ENCODE data around the gene NIP7. TPM values are rescaled to one million over a fixed set of nuclear protein-coding genes. Genes with fewer than 3 reads are reported as not detected.
"Not testable (repeated sequence)": the region's sequence is repeated elsewhere in the genome, so short reads cannot be mapped to it uniquely, and the experiment has no call there.

The NIP7 gene
- total RNA-seq, 1 donor from 2014 or later = 29.0 TPM

DNA sequence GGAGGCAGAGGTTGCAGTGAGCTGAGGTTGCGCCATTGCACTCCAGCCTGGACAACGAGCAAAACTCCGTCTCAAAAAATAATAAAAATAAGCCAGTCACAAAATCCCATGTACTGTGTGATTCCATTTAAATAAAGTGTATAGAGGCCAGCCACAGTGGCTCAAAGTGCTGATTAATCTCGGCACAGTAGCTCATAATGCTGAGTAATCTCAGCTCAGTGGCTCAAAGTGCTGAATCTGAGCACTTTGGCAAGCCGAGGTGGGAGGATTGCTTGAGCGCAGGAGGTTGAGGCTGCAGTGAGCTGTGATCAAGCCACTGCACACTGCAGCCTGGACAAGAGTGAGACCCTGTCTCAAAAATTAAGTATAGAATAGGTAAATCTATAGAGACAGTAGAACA is 7.1 kb downstream of the NIP7 start:
- ATAC-seq = no peak

DNA sequence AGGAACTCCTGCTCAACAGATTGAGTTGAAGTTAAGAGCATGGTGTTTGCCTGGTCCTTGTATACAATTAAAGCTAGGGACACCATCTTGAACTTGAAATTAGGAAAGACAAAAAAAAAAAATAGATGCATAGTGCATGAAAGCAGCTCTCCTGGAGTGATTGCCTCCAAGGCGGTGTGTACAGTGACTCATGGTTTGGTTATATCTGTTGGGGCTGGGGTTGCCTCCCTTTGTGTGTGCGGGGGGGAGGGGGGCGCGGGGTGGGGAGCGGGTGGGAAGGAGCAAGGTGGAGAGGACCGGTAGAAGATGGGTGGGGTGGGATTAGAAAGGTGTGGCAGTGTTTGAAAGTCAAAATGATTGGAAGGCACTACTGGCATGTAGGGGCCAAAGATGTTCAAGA is 8.7 kb downstream of the NIP7 start:
- peak; percentile 44 for ATAC-seq

DNA sequence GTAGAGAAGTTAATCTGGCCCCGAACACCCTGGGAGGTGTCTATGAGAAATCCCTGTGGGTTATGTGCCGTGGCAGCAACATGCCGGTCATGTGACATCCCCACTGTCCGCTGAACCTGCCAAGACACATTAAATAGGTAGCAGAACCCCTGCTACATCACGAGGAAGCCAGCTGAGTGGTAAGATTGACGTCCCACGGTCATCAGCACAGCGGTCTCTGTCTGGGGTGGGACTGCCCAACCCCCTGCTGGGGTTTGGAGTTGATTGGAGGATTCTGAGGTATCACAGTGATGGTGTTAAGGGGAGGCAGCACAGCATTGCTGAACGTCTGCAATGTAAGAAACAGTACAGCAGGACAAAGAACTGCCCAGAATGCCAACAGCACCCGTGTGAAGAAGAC is 10.0 kb downstream of the NIP7 start:
- no peak for ATAC-seq

DNA sequence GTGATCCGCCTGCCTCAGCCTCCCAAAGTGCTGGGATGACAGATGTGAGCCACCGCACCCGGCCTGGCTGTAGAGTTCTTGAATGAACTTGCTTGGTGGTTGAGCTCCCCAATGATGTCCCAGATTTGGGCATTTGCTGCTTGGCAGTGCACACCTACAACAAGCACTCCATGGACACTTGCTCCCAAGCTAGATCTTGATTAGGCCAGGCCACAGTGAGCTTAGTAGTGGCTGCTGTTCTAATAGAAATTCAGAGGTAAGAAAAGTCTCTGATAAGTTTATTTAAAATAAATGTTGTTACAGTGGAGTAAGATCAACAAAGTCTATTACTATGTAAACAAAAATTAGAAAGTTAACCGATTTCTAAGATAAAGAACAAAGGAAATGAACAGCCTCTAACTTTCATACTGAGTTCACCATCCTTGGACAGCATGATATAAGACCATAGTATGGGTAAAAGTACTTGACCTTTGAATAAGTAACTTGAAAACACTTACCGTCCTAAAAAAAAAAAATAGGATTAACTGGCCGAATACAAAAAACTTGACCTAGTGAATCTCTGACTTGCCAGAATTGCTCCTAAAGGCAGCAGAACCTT is 11.1 kb downstream of the NIP7 start:
- ATAC-seq = no peak

DNA sequence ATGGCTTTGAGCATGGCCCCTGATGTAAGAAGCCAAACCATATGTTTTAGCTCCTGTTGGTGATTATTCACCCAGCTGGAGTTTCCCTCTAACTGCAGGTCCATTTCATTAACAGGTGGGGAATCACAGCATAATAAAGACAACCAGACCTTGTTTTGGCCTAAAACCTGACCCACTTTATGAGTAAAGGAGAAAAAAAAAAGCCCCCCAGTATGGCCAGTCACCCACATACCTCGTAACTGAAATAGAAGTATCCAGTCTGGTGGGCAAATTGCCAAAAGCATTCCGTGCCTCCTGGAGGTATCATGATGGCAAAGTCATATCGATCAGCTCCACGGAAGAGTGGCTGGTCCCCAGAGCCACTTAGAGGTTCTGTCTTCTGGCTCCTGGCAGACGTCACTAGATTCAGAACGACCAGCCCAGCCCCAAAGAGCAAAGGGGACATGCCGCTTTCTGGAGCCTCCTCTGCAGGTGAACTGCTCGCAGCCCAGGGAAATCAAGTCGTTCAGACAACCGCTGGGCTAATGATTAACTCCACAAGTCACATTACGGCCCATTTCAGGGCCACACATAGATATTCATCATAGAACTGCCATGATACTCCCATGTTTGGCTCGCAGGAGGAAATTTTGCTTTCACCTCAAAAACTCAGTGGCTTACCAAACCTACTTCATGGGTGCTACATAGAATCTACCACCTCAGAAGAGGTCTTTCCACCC is 11.9 kb downstream of the NIP7 start, which contains the start of gene TMED6:
Gene TMED6, minus strand, starts transcription at position 478 of the 719 bp plus-strand sequence. Its CDS starts 33 bp downstream, at position 445.
- no peak for ATAC-seq

DNA sequence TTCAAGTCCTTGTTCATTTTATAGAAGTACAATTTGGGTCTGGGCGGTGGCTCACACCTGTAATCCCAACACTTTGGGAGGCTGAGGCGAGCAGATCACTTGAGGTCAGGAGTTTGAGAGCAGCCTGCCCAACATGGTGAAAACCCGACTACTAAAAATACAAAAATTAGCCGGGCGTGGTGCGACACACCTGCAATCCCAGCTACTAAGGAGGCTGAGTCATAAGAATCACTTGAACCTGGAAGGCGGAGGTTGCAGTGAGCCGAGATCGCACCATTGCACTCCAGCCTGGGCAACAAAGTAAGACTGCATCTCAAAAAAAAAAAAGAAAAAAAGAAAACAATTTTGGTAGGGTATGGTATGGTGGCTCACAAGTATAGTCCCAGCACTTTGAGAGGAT is 20.5 kb downstream of the NIP7 start:
- ATAC-seq = not testable (repeated sequence)

DNA sequence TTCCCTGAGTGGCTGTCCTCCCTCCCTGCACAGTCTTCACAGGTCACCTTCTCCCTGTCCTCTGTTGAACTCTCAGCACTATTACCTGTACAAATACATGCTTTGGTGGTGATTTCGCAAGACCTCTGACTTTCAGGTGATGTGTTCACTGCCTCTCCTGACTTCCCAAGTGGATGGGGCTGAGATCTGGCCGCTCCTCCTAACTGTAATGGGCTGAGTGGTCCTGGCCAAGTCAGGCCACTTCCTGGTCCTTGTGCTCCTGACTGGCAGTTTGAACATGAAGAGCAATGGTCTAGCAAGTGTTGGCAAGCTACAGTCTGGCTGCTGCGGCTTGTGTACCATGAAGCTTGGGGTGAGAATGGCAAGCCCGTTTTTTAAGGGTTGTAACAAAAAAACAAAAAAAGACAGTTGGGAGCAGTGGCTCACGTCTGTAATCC is 23.7 kb downstream of the NIP7 start:
- ATAC-seq = peak; percentile 18

DNA sequence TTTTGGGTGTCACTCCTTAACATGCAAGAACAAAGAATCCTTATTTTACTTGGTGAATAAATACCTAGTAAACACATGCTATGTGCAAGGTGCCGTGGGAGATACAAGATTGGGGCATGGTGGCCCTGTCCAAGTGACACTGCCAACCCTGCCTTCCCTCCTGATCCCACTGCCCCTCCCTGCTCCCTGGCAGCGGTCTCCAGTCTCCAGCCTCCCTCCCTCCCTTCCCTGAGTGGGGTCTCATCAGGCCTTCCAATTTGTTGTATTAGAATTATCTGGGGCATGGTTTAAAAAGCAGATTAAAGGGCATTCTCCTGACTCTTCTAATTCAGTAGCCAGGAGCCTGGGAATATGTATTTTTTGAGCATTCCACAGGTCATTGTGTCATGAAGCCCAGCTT is 24.5 kb downstream of the NIP7 start:
- ATAC-seq = no peak

DNA sequence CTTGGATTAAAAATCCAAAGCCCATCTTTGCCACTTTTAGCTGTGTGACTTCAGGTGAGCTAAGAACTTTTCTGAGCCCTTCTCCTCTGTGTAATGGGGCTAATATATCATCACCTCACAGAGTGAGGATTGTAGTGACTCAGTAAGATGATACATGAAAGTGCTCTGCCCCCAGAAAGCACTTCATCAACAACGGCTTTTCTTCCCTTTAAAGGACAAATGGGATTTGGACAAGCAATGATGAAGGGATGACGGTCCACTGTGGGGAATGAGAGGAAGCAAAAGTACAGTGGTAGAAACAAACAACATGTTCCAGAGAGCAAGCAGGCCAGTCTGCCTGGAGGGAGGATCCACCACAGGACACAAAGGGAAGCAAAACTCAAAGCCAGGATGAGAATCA is 26.3 kb downstream of the NIP7 start:
- ATAC-seq = no peak

DNA sequence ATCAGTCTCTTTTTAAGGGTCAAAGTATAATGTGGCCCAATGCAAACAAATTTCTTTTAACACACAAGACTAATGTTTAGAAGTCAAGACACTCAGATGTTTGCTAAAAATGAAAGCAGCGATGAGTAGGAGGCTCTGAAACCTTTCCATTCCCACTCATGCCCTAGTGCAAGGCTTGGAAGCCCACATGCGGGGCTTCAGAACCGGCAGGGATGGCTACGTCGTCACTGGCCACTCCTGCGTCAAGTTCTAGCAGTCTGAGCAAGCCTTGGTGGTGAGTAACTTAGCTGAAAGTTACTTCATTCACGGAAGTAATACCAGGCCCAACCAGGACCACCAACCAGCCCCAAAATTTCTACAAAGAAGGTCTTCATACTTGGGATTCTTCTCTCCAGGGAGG is 26.9 kb downstream of the NIP7 start:
- no peak for ATAC-seq

DNA sequence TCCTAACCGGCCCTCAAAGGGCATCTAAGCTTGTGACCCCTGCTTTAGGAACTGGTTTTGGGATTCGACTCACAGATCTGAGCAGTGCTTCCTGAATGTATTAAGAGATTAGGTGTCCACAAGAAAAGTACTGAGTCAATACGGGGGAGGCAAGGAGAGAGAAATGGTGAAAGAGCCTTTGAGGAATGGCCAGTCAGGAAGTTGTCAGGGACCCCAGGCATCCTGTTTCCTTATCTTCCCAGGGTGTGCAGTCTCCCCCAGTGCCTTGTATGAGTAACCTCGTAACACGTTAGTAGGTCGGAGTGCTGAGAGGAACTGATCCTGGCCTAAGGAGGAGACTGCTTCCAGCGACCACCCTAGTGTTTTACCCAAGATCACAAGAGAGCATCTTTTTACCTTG is 28.4 kb downstream of the NIP7 start:
- no peak for ATAC-seq

DNA sequence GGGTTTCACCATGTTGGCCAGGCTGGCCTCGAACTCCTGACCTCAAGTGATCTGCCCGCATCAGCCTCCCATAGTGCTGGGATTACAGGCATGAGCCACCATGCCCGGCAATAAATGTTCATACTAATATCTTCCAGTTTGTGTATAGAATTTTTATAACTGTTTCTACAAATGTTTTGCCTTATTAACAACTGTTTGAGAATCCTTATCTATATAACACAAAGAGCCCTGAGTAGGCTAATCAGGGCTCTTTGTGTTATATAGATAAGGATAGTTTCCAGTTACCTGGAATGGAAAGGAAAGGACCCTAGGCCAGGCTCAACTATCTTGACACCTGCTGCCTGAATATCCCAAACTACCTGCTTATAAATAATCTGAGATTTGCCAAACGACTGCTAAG is 29.3 kb downstream of the NIP7 start:
- ATAC-seq = no peak

DNA sequence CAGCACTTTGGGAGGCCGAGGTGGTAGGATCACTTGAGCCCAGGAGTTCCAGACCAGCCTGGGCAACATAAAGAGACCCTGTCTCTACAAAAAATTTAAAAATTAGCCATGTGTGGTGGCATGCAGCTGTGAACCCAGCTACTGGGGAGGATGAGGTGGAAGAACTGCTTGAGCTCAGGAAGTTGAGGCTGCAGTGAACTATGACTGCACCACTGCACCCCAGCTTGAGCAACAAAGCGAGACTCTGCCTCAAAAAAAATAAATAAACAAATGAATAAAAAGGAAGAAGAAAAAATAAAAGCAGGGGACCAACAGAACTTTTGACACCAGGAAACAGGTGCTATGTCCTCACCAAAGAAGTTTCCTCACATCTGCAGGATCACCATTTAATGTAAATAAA is 32.0 kb downstream of the NIP7 start:
- ATAC-seq = no peak

DNA sequence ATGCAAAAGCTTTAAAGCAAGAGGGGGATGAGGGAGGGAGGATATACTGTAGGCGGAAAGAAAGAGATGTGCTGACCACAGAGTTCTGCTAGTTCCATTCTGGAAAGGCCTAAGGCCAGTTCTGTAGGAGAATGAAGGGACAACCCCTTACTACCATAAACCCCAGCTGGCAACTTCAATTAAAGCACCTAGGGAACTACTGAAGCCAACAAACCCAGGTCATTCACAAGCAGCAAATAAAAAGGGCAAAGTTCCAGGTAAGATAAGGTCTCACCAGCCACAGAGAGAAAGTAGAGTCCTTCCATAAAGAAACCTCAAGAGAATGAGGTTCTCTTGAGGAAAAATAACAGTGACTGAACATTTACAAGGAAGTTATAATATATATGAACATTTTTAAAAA is 33.4 kb downstream of the NIP7 start:
- ATAC-seq = no peak

DNA sequence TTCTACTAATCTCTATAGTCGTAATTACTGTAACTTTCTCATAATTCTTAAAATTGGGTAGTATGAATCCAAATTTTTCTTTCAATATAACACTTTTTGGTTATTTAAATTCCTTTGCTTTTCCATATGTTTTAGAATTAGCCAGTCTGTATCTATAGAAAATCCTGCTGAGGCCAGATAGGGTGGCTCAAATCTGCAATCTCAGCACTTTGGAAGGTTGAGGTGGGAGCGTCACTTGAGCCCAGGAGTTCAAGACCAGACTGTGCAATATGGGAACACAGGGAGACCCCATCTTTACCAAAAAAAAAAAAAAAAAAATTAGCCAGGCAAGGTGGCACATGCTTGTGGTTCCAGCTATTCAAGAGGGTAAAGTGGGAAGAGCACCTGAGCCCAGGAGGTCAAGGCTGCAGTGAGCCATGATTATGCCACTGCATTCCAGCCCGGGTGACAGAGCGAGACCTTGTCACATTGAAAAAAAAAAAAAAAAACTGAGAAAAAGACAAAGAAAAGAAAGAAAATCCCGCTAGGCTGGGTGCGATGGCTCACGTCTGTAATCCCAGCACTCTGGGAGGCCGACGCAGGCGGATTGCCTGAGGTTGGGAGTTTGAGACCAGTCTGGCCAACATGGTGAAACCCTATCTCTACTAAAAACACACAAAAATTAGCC is 37.0 kb downstream of the NIP7 start:
- no peak for ATAC-seq

DNA sequence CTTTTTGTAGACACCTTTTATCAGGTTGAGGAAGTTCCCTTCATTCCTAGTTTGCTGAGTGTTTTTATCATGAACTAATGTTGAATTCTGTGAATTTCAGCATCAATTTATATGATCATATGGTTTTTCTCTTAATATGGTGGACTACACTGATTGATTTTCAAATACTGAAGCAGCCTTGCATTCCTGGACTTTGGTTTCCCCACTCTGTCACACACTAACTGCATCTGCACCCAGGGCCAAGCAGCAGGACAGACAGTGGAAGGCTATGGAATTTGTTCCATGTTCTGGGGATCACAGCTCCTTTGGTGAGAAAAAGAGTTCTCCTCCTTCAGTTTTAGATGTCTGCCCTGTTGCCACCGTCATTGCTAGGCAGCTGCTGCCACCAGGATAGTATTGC is 38.5 kb downstream of the NIP7 start:
- ATAC-seq = no peak

DNA sequence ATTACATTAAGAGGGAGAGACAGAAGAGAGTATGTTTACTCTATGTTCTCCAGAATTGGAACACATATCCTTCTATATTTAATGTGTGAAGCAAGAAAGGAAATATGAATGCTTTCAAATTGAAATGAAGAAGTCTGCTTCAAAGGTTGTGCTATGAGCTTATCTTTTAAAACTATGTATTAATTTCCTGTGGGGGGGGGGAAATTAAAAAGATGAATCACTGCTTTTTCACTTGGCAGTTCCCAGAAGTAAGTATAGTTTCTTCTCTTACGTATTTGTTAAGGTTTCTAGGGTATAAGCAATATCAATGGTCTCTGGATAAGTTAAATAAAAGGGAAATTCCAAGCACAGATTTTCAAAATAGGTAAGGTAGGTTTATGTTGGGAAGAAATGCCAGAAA is 39.2 kb downstream of the NIP7 start:
- no peak for ATAC-seq

DNA sequence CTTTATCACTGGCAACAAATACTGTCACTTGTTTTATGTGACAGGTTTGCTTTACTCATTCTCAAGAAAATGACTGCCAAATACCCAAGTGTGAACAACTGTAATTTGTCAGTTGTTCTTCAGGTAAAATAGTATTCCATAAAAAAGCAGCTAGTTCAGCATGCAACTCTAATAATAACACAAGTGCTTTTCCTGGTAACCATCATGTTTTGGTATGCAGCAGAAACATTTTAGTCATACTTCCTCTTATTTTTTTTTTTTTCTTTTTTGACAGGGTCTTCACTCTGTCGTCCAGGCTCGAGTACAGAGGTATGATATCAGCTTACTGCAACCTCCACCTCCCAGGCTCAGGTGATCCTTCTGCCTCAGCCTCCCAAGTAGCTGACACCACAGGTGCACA is 41.7 kb downstream of the NIP7 start:
- ATAC-seq = no peak

DNA sequence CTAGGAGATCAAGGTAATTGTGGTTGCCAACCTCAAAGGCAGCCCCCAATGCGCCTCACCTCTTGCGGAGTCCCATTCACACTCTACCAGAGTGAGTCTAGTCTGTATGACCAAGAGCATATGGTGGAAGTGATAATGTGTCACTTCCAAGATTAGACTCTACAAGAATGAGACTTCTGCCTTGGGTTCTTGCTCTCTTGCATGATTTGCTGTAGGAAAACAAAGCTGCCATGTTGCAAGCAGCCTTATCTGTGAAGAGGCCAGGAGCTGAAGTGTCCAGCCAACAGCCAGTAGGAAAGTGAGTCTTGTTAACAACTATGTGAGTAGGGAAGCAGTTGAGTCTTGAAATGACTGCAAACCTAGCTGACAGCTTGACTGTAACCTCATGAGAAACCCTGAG is 42.8 kb downstream of the NIP7 start:
- no peak for ATAC-seq

DNA sequence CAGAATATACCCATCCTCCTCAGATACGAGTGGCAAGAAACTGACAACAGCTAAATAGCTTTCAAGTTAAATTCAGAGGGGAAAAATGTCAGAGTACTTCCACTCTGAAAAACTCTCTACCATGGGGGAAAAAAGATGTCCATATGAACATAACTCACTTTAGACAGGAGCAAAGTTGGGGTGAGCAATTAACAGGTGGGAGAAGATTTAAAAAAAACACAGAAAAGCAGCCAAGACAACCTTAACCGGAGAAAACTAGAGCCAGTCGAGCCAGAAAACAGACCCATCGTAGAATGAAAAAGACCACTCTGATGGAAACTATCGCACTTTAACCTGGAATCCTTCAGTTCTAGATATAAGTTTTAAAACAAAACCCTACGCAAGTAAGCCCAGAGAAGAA is 45.4 kb downstream of the NIP7 start:
- ATAC-seq = no peak

DNA sequence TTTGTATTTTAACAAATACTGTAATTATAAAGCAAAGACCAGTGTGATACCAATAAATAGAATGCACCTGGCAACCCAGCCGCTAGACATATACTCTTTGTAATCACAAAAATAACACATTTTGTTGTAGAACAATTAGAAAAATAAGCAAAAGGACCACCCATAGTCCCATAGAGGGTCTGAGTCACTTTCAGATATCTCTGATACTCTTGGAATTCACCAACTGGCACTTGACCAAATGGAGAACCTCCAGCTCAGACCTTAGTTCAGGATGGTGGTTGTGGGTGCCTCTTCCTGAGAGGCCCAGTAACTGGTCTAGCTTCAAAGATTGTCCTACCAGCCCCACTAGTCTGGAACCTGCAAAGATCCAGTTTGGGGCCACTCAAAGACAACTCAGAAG is 47.0 kb downstream of the NIP7 start:
- ATAC-seq = no peak

All from esophagus mucosa (tissue), 1 donor.